GM19452 (cell line): Measurements from ENCODE around the gene POLR3K.
"Not testable (repeated sequence)": the region's sequence is repeated elsewhere in the genome, so short reads cannot be mapped to it uniquely, and the experiment has no call there.

ENCODE experiments used
- ATAC-seq: cut with Tn5 transposase; IDR thresholded peaks from one replicate; pipeline ENCODE4 v1.9.1; 2021; ENCODE audit not compliant: unreplicated experiment

Gene POLR3K

GRCh38 chr16:24151-24550, 29.3 kb downstream of the POLR3K start:
- not testable (repeated sequence) for ATAC-seq

- ATAC-seq: not testable (repeated sequence)
Observed at GRCh38 chr16:20886-21285, 32.5 kb downstream of the POLR3K start.

- not testable (repeated sequence) for ATAC-seq
Observed at GRCh38 chr16:17062-17765, 36.2 kb downstream of the POLR3K start.

GRCh38 chr16:10772-11171, 42.6 kb downstream of the POLR3K start:
- ATAC-seq: not testable (repeated sequence)

- ATAC-seq: no peak
Observed at GRCh38 chr16:9903-10665, 43.3 kb downstream of the POLR3K start.
